Measurements from ENCODE around the gene PLCXD3. TPM values are rescaled to one million over a fixed set of nuclear protein-coding genes. Genes with fewer than 3 reads are reported as not detected.

The PLCXD3 gene
- total and polyA plus RNA-seq, 2 of the 8 experiments (the other 6 are each of a cell fraction or from before 2014, with no cell fraction given): 0.03 to 0.07 TPM

- no peak for TF ChIP-seq RAD21 (IDR thresholded peaks at IDR 0.05 in 1 of 2, conservative IDR thresholded peaks at IDR 0.05 in 1 of 2; ENCODE audit: low read depth in 2 of 2, low read length in 2 of 2)
Observed at GRCh38 chr5:41399839-41400238, 110.6 kb downstream of the PLCXD3 start (continued).
